Measurements from ENCODE around the gene NXN.
"Not testable (repeated sequence)": the region's sequence is repeated elsewhere in the genome, so short reads cannot be mapped to it uniquely, and the experiment has no call there.

The NXN gene

DNA sequence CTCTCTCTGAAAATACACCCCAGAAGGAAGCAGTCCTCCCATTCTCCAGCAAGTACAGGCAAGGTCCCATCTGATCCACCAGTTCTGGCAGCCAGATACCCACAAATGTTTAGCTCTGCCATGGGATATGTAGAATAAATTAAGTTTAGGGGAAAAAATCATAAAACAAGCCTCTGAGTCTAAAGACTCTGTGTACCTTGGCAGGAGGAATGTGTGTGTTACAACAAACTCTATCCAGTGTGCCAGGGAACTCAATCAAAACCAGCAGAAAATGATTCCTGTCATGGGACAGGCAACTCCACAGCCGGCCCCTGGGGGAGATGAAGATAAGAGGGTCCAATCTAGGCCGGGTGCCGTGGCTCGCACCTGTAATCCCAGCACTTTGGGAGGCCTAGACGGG is 124.0 kb downstream of the NXN start:
- no peak for DNase-seq

DNA sequence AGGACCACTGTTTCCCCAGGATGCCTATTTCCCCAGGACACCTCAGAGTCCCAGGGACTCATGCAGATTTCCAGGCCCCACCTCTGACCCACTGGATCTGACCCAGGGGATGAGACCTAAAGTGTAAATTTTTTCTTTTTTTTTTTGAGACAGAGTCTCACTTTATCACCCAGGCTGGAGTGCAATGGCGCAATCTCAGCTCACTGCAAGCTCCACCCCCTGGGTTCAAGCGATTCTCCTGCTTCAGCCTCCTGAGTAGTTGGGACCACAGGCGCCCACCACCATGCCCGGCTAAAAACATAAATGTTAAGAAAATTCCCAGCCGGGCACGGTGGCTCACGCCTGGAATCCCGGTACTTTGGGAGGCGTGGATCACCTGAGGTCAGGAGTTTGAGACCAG is 126.7 kb downstream of the NXN start:
- not testable (repeated sequence) for DNase-seq

DNA sequence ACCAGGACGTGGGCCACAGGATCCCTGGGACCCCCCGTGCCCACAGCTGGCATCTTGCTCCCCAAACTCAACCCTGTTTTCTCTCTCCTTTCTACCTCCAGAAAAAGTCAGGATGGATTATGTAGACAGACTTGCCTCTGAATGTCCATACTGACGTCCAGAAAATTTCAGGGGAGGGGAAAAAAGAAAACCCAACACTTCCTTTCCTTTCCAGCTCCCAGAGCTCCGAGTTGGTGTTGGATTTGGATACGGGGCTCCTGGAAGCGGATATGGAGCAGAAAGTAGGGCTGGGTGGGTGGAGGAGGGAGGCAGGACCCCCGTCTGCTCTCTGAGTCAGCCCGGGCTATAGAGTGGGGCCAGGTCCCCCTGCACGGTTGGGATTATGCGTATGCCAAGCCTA is 127.2 kb downstream of the NXN start:
- DNase-seq, result no peak

DNA sequence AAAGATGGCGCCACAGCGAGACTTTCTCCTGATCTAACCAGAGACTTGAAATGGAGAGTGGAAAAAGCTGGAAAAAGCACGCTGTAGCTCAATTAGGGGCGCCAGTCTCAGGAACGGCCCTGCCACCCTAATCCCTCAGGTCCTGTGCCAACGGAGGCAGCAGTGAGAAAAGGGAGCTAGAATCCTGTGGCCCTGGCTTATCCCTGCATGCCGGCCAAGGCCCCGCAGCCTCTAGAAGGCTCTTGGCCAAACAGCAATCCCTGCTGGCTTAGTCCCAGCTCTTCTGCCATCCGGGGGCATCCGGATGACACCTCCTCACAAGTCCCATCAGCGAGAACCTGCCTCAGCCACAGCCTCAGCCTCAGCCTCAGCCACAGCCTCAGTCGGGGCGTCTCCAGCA is 127.7 kb downstream of the NXN start:
- no peak for DNase-seq

DNA sequence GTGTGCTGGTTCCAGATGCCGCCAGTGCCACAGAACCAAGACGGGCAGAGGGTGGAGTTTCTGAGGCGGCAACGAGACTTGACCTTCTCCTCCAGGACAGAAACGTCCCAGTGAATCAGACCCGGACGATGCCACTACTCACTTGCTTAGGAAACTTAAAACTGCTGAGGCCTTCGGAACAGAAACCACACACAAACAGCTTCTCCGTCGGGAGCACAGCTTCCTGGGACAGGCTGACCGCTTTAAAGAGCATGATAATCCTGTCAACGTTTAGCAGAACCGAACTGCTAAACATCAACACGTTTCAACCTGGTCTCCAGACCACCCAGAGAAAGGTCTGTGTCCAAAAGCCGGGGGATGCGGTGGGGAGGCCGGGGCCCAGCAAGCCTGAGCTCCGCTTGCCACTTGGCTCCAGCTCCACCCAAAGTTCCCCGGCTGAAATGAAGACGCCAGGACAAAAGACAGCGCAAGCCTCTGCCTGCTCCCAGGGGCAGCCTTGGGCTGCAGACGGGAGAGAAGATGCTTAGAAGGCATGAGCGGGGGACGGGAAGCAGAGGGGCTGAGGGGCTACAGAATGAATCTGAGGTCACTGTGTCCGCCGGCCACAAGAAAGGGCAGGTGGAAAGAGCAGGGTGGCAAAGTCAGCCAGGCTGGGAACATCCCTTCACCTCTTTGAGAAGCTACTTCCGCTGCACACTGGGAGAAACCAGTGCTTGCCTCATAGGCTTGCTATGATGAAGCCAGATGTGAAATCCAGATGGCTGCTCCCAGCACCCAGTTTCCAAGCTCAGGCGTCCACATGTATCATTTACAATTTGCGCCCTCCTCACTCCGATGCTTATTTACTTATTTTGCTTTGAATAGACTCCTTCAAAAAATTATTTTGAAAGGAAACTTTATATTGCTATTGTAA is 128.5 kb downstream of the NXN start:
- peak; percentile 72 for DNase-seq

DNA sequence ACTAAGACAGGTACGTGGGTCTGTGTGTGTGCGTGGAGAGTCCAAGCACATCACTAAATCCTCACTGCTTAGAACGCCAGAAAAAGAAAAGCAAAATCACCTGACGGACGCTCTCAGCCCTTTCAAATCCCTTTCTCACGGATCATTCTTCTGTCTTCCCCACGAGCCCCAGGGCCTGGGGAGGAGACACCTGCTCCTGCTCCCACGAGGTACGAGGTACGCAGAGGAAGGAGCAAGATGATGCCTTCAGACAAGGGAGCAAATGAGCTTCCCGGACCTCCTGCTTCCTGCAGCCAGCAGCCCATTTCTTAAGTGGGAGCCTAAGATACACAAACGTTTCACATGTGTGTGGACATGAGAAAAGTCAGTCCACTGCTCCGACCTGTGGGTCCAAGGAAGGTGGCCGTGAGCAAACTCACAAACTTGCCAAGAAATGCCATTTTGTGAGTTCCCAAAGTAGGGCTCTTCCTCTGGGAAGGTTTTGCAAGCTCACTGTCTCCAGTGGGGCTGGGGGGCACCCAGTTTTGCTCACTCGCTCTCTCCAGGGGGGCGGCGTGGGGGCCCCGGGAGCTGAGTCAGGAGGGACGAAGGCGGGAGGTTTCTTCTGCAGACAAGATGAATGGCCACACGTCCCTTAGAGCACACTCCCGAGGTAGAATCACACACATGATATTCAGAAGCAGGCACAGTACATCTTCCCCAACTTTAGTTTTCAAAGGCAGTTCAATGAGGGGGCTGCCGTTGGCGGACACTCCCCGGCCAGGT is 129.3 kb downstream of the NXN start:
- DNase-seq, result no peak

DNA sequence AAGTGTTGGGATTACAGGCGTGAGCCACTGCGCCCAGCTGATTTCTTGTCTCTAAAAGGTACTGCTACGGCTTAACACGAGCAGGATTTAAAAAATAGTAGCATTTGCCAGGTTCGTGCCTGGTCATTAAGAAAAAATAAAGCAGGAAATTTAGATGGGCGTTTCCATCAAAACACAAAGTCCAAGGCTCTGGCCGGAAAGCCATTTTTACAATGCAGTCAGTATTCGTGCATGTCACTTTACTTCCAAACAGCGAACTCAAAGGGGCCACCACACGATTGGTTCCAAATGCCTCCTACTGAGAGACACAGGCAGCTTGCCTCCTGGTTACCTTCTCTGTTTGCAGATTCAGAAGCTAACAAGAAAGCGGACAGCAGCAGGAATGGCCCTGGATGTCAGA is 131.2 kb downstream of the NXN start:
- no peak for DNase-seq

DNA sequence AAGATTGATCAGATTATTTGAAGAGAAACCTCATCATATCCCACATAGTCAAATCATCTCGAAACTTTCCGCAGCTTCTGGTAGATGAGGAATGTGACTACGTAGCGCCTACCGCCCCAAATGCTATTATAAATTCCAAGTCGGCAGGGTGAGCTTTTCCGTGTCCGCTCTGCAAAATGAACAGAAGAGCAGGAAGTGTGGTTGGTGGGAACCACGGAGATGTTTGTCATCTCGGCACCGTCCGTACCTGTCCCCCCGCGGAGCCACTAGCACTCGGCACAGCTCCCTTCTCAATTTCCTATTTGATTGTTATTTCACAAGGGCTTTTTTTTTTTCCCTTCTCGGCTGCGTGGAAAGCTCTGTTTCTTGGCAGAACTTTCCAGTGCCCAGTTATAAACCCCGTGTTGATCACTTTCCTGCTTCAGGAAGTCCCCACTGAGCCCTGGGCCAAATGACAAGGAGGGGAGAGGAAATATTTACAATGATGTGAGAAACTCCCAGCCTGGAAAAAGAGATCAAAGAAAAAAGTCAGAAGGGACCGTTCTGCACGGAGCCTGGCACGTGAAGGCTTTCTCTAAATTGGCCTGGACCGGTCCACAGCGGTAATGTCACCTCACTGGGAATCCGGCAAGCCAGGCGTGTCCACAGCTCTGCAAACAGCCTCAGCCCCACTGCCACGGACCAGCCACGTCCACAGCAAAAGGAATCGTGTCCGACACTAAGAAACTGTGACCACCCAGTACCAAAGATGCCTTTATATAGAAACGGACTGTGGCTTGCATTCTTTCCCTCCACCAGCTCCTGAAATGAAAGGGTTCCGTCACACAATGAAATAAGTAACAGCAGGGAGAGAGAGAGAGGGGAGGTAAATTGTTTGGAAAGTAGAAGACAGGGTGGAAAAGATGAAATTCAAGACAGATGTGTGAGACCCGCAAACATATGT is 132.4 kb downstream of the NXN start:
- no peak for DNase-seq

DNA sequence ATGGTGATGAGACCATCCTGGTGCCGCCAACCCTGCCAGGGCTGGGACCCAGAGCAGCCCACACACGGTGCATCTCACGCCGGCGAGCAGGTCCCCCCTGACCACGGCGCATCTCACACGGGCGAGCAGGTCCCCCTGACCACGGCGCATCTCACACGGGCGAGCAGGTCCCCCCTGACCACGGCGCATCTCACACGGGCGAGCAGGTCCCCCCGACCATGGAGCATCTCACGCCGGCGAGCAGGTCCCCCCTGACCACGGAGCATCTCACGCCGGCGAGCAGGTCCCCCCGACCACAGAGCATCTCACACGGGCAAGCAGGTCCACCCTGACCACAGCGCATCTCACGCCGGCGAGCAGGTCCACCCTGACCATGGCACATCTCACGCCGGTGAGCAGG is 138.3 kb downstream of the NXN start:
- no peak for DNase-seq

DNA sequence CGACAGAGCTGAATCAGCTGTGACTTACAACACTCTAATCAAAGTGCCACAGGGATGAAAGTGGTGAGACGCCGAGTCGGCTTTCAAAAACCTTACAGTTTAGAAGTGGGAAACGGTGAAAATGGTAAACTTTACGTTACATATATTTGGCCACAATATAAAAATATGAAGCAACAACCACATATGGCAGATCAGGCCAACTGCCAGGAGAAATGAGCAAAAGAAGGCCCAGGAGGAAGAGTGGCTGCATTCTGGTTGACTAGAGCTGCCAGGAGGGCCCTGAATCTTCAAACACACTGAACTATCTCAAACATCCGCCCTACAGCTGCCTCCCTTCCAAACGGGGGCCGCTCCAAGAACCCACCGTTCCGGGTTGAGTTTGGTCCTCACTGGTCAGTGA is 141.1 kb downstream of the NXN start:
- no peak for DNase-seq

DNA sequence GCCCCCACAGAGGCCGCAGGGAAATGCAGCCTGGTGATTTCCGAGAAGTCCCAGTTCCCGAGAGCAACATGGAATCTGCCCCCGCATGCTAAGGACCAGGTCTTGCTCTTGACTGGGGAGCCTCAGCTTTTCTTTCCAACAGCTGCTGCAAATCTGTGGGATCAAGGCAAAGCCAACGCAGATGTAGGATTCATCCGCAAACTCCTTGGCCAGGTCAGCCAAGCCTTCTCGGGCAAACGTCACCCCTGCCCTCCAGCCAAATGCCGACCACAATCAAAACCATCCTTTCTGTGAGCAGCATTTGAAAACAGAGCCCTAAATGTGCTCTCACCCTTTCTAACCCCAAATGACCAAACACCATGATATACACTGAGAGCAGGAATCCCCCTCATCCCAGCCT is 143.4 kb downstream of the NXN start:
- DNase-seq, result no peak

DNA sequence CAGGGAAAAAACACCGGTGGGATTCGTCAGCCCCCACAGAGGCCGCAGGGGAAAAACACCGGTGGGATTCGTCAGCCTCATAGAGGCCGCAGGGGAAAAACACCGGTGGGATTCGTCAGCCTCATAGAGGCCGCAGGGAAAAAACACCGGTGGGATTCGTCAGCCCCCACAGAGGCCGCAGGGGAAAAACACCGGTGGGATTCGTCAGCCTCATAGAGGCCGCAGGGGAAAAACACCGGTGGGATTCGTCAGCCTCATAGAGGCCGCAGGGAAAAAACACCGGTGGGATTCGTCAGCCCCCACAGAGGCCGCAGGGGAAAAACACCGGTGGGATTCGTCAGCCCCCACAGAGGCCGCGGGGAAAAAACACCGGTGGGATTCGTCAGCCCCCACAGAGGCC is 143.9 kb downstream of the NXN start:
- not testable (repeated sequence) for DNase-seq

DNA sequence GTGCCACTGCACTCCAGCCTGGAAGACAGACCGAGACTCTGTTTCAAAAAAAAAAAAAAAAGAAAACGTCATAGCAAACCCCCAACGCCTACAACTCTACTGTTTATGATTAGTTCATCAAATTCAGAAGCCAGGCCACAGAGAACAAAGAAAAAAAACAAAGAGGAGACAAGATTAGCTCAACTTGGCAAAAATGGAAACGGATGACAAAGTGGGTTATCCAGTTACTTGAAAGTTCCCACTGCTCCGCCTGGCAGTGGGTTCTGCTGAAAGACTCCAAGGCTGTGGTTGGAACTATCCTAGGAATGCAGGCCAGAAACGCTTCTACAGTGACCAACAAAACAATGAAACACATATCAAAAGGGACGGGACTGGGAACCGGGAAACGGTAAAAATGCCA is 144.3 kb downstream of the NXN start:
- no peak for DNase-seq

DNA sequence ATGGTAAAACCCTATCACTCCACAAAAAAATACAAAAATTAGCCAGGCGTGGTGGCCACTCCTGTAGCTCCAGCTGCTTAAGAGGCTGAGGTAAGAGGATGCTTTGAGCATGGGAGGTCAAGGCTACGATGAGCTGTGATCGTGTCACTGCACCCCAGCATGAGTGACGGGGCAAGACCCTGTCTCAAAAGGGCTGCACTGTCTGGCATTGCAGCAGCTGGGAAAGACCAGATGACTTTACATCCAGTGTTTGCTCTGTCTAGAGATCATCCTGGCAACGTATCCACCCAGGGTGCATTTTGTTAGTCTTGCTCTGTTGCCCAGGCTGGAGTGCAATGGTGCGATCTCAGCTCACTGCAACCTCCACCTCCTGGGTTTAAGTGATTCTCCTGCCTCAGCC is 145.4 kb downstream of the NXN start:
- DNase-seq, result no peak

DNA sequence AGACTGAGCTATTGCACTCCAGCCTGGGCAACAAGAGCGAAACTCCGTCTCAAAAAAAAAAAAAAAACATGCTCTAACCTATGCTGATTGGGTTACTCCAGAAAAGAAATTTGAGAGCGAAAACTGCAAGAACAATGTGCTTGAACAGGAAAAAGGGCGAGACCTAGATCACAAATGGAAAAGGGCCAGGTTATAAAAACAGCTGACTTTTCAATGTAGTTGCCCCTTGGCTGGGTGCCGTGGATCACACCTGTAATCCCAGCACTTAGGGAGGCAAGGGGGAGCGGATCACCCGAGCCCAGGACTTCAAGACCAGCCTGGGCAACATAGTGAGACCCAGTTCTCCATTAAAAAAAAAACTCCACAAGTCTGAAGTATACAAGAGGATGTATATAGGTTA is 148.6 kb downstream of the NXN start:
- no peak for DNase-seq

DNA sequence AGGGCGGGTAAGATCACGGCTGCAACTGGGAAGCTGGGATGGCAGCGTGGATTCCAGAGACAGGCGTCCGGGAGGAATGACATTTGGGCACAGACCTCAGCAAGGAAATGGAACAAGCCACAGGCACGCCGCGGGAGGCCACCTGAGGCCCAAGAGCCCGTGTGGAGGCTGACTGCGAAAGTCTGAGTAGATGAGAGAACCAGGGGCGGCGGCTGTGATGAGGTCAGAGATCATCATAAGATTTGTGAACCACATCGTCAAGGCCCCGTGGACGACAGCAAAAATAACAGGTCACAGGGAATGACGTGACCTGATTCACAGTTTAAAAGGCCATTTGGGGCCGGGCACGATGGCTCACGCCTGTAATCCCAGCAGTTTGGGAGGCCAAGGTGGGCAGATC is 149.2 kb downstream of the NXN start:
- no peak for DNase-seq

DNA sequence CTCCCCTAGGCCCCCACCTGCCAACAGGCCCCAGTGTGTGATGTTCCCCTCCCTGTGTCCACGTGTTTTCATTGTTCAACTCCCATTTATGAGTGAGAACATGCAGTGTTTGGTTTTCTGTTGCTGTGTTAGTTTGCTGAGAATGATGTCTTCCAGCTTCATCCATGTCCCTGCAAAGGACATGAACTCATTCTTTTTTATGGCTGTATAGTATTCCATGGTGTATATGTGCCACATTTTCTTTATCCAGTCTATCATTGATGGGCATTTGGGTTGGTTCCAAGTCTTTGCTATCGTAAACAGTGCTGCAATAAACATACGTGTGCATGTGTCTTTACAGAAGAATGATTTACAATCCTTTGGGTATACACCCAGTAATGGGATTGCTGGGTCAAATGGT is 150.0 kb downstream of the NXN start:
- DNase-seq, result not testable (repeated sequence)

DNA sequence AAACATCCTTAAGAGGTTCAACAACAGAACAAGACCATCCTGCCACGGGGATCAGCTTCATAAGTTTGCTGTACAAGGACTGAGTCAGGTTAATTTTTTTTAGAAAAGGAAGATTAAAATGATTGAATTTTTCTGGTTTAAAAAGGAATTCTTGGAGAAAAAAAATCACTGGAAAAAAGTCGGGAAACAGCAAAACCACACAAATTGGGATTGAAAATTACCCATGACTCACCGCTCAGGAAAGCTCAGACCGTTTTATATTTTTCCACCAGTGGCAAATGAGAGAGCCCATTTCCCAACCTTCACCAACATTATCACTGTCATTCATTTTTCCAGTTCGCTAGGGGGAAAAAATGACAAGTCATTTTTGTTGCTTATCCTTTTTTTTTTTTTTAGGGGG is 150.8 kb downstream of the NXN start:
- DNase-seq, result no peak

DNA sequence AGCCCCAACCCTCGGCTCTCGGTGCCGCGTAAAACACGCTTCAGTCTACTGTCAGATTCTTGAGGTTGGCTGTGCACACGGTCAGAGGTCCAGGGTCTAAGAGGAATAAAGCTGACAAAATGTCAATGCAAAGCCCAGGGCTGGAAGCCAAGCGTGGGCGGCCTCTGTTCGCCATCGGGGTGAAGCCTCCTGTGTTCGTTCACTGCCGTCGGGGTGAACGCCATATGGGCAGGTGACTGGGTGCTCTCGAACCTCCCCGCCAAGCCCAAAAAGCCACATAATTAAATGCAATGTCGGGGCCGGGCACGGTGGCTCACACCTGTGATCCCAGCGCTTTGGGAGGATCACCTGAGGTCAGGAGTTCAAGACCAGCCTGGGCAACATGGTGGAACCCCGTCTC is 152.8 kb downstream of the NXN start:
- DNase-seq, result no peak

DNA sequence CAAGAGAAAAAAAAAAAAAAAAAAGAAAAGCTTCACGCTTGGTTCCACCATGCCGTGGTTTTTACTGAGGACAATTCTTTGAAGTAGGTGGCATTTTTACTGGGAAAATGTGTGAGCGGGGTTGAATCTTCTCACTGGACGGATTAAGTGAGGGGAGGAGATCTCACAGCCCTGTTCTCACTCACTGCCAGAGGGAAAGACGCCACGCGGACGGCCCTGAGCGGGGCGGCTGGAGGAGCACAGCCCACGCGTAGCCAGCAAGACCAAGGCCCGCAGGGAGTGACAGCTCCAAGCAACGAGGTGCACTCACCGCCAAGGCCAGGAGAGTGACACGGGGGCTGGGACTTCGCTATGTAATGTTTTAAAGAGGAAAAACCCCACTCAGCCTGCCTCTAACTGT is 154.4 kb downstream of the NXN start:
- DNase-seq, result no peak

DNA sequence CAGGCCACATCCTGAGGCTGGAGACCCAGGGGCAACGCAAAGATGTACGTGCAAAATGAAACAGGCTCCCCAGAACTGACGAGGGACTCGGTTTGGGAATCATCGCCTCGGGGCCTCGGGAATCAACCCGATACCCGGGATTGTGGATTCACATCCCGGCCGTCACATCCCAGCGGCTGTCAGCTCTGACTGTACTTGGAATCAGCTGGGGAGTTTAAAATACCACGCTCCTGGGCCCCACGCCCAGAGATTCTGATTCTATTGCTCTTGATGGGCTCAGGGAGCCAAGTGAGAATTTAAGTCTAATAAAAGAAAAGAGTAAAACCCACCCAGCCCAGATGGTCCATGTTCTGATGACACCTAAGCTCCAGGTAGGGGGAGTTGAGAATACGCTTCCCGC is 155.2 kb downstream of the NXN start:
- DNase-seq, result no peak

DNA sequence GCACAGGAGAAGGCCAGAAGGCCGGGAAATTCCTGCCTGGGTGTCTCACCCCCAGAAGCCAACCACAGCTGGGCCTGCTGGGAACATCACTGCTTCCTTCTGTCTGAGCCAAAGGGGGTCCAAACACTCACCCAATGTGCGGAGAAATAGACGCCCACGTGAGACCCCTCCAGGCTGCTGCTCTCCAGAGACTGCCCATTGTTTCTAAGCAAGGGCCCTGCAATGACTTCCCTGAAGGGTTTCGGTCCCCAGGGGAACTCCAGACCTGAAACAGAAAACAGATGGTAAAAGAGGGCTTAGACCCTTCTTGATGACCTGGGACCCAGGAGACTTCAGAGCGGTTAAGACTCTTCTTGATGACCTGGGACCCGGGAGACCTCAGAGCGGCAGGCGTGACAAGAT is 156.1 kb downstream of the NXN start:
- no peak for DNase-seq

DNA sequence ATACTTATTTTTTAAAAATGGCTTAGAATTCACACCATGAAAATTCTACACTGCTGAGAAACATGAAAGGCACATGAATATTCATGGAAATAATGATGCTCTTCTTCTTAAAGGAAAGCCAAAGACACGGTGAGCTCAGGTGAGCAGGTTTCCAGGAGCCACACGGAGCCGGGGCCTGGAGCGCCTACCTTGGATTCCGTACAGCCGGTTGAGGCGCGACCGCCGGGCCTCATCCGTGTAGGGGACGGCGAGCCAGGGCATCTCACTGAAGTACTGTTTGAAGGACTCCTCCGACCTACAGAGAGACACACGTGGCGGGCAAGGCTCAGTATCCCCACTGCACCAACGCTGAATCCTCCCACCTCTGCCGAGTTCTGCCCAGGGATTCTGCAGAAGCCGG is 160.3 kb downstream of the NXN start:
- DNase-seq, result no peak
